Measurements from ENCODE around the gene CORO1C.
A peak's percentile ranks its signal among the peaks of the same experiment; 100 is the strongest.

The CORO1C gene

DNA sequence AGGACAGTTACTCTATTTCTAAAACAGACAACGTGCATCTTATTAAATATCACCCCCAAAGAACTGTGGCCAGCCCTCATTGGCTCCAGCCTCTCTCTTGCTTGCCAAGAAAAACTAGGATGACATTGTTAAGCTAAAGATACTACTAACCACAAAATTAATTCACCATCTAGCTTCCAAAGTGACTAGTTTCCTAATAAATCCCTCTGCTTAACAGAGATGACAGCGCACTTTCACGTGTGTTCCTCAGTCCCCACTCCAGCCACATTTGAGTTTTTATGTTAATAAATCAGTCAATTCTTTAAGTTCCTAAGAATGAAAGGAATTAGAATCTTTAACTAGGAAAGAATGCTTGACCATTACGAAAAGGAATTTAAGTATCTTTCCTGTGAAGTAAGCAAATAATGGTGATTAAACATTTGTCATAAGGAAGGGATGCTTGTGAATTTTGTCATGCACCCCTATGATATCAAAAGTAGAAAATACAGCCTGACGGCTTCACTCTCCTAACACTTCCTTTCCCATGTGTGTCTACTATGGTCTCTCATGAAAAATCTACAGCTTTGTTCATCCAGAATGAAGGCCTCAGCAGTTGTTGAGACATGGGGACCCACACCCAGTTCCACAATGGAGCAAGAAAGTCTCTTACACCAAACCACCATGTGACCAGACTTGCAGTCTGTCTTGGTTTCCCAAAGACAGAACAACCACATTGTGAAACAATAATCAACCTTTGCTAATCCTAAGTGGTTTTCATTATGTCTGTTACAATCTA, 8.1 kb downstream of the CORO1C start:
- no peak overlapping the region for H3K9ac ChIP-seq (ENCODE audit: low read length)
- H3K9me3 ChIP-seq (ENCODE audit: insufficient read depth, low read depth, low read length): no peaks in the 10 kb centered on the region
- peaks cover 2% of the 10 kb centered on the region for H3K79me1 ChIP-seq (ENCODE audit: low read length)
- WGBS (ENCODE audit: extremely low coverage, insufficient coverage, insufficient read length): no CpG with 5 or more reads among the region's 5 CpGs
- no peak overlapping the region for H2AK5ac ChIP-seq (ENCODE audit: low read length)
- no peak overlapping the region for H3K14ac ChIP-seq (ENCODE audit: low read length)
- H3K79me2 ChIP-seq (ENCODE audit: control insufficient read depth, insufficient read depth, low read length, poor library complexity): peaks cover 28% of the 10 kb centered on the region
- H3K36me3 ChIP-seq (ENCODE audit: control insufficient read depth in 1 of 2, insufficient read depth in 2 of 2, low read length in 2 of 2): no peaks in the 10 kb centered on the region
- peak in 1 of 2 donors; percentile 78 for DNase-seq
- H3K27ac ChIP-seq (ENCODE audit: low read depth, low read length): no peak overlapping the region
- no peak overlapping the region for H3K23ac ChIP-seq (ENCODE audit: low read length)
- no peak overlapping the region for H4K91ac ChIP-seq (ENCODE audit: low read depth, low read length)
- no peak overlapping the region for H4K8ac ChIP-seq (ENCODE audit: low read depth, low read length)
- H2BK12ac ChIP-seq (ENCODE audit: low read length): no peak overlapping the region
- no peak overlapping the region for H3K4me3 ChIP-seq (ENCODE audit: low read depth, low read length)
- H3K4ac ChIP-seq (ENCODE audit: low read depth, low read length): peak overlapping the region; percentile 95
- H3K18ac ChIP-seq (ENCODE audit: low read length): no peak overlapping the region
- no peak overlapping the region for H2BK5ac ChIP-seq (ENCODE audit: low read depth, low read length, poor library complexity)
- no peak overlapping the region for H4K12ac ChIP-seq (ENCODE audit: low read depth, low read length)
- H3K4me2 ChIP-seq (ENCODE audit: low read length): no peak overlapping the region
- H2AFZ ChIP-seq (ENCODE audit: insufficient read depth, low read length, poor library complexity): no peak overlapping the region
- no peak overlapping the region for H2BK120ac ChIP-seq (ENCODE audit: insufficient read depth, low read length, poor library complexity)
- H3K27me3 ChIP-seq (ENCODE audit: insufficient read depth, low read length): no peaks in the 10 kb centered on the region
- peaks cover 12 to 14% of the 10 kb centered on the region in 2 experiments for H3K4me1 ChIP-seq (ENCODE audit: control insufficient read depth in 1 of 2, insufficient read depth in 2 of 2, low read length in 2 of 2)

DNA sequence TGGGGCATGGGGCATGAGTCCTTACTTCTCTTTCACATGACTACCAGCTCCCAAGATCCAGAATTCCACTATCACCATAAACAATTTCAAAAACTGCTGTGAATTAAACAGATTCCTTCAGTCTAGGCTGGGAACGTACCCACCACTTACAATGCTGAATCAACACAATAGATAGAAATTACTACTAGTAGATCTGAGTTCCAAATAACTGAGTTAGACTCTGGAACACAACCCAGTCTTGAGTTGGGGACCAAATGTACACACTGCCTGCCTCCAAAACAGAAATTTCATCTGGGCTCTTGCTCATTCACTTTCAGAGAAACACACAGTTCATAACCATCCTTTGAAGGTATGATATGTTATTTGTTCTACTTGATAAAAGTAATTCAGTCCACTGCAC, 8.9 kb downstream of the CORO1C start:
- H2AK5ac ChIP-seq (ENCODE audit: low read length): no peak overlapping the region
- H4K91ac ChIP-seq (ENCODE audit: low read depth, low read length): no peak overlapping the region
- peak overlapping the region; percentile 68 for H3K4ac ChIP-seq (ENCODE audit: low read depth, low read length)
- no peak overlapping the region for H2BK120ac ChIP-seq (ENCODE audit: insufficient read depth, low read length, poor library complexity)
- H3K23ac ChIP-seq (ENCODE audit: low read length): peak overlapping the region; percentile 91
- peak overlapping the region; percentile 63 for H3K9ac ChIP-seq (ENCODE audit: low read length)
- H3K4me2 ChIP-seq (ENCODE audit: low read length): peak overlapping the region; percentile 23
- H3K36me3 ChIP-seq (ENCODE audit: control insufficient read depth in 1 of 2, insufficient read depth in 2 of 2, low read length in 2 of 2): peaks cover 0 to 1% of the 10 kb centered on the region in 2 experiments
- no CpG with 5 or more reads among the region's 1 CpG for WGBS (ENCODE audit: extremely low coverage, insufficient coverage, insufficient read length)
- H3K79me1 ChIP-seq (ENCODE audit: low read length): peaks cover 2% of the 10 kb centered on the region
- H2AFZ ChIP-seq (ENCODE audit: insufficient read depth, low read length, poor library complexity): no peak overlapping the region
- peaks cover 28% of the 10 kb centered on the region for H3K79me2 ChIP-seq (ENCODE audit: control insufficient read depth, insufficient read depth, low read length, poor library complexity)
- no peaks in the 10 kb centered on the region for H3K27me3 ChIP-seq (ENCODE audit: insufficient read depth, low read length)
- H3K4me3 ChIP-seq (ENCODE audit: low read depth, low read length): no peak overlapping the region
- H2BK12ac ChIP-seq (ENCODE audit: low read length): no peak overlapping the region
- no peak overlapping the region for H3K14ac ChIP-seq (ENCODE audit: low read length)
- peak overlapping the region; percentile 26 for H2BK5ac ChIP-seq (ENCODE audit: low read depth, low read length, poor library complexity)
- peak overlapping the region; percentile 22 for H4K8ac ChIP-seq (ENCODE audit: low read depth, low read length)
- peaks cover 12 to 14% of the 10 kb centered on the region in 2 experiments for H3K4me1 ChIP-seq (ENCODE audit: control insufficient read depth in 1 of 2, insufficient read depth in 2 of 2, low read length in 2 of 2)
- peak overlapping the region; percentile 84 for H3K27ac ChIP-seq (ENCODE audit: low read depth, low read length)
- no peak for DNase-seq
- no peaks in the 10 kb centered on the region for H3K9me3 ChIP-seq (ENCODE audit: insufficient read depth, low read depth, low read length)
- H3K18ac ChIP-seq (ENCODE audit: low read length): no peak overlapping the region
- H4K12ac ChIP-seq (ENCODE audit: low read depth, low read length): no peak overlapping the region

DNA sequence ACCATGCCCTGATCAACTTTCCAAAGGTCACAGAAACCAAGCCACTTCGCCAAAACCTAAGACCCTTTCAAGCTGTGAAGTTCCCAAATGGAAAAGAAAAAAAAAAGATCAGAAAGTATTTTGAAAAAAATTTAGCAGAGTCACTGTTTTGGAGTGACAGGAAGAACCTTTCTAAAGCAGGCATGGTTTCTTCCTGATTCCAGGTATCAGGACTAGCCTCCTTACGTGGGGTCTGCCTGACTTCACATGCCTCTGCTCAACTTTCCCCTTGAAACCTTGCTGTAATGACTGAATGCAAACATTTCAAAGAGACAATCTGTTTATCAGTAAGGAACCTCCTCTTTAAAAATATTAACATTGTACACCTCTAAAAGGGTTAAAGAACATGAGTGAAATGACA, 9.5 kb downstream of the CORO1C start:
- no peak for DNase-seq
- no peak overlapping the region for H3K9ac ChIP-seq (ENCODE audit: low read length)
- H3K23ac ChIP-seq (ENCODE audit: low read length): no peak overlapping the region
- H3K79me2 ChIP-seq (ENCODE audit: control insufficient read depth, insufficient read depth, low read length, poor library complexity): peaks cover 28% of the 10 kb centered on the region
- no CpG with 5 or more reads among the region's 2 CpGs for WGBS (ENCODE audit: extremely low coverage, insufficient coverage, insufficient read length)
- no peak overlapping the region for H4K12ac ChIP-seq (ENCODE audit: low read depth, low read length)
- no peaks in the 10 kb centered on the region for H3K9me3 ChIP-seq (ENCODE audit: insufficient read depth, low read depth, low read length)
- peaks cover 1 to 4% of the 10 kb centered on the region in 2 experiments for H3K36me3 ChIP-seq (ENCODE audit: control insufficient read depth in 1 of 2, insufficient read depth in 2 of 2, low read length in 2 of 2)
- no peak overlapping the region for H2BK5ac ChIP-seq (ENCODE audit: low read depth, low read length, poor library complexity)
- H4K91ac ChIP-seq (ENCODE audit: low read depth, low read length): no peak overlapping the region
- H2BK12ac ChIP-seq (ENCODE audit: low read length): no peak overlapping the region
- H2AFZ ChIP-seq (ENCODE audit: insufficient read depth, low read length, poor library complexity): no peak overlapping the region
- H3K4ac ChIP-seq (ENCODE audit: low read depth, low read length): peak overlapping the region; percentile 77
- H4K8ac ChIP-seq (ENCODE audit: low read depth, low read length): no peak overlapping the region
- H3K4me2 ChIP-seq (ENCODE audit: low read length): no peak overlapping the region
- no peak overlapping the region for H3K14ac ChIP-seq (ENCODE audit: low read length)
- H3K18ac ChIP-seq (ENCODE audit: low read length): no peak overlapping the region
- H3K79me1 ChIP-seq (ENCODE audit: low read length): peaks cover 2% of the 10 kb centered on the region
- H3K27me3 ChIP-seq (ENCODE audit: insufficient read depth, low read length): no peaks in the 10 kb centered on the region
- no peak overlapping the region for H3K4me3 ChIP-seq (ENCODE audit: low read depth, low read length)
- peak overlapping the region; percentile 84 for H3K27ac ChIP-seq (ENCODE audit: low read depth, low read length)
- peaks cover 11 to 15% of the 10 kb centered on the region in 2 experiments for H3K4me1 ChIP-seq (ENCODE audit: control insufficient read depth in 1 of 2, insufficient read depth in 2 of 2, low read length in 2 of 2)
- H2AK5ac ChIP-seq (ENCODE audit: low read length): no peak overlapping the region
- H2BK120ac ChIP-seq (ENCODE audit: insufficient read depth, low read length, poor library complexity): no peak overlapping the region

DNA sequence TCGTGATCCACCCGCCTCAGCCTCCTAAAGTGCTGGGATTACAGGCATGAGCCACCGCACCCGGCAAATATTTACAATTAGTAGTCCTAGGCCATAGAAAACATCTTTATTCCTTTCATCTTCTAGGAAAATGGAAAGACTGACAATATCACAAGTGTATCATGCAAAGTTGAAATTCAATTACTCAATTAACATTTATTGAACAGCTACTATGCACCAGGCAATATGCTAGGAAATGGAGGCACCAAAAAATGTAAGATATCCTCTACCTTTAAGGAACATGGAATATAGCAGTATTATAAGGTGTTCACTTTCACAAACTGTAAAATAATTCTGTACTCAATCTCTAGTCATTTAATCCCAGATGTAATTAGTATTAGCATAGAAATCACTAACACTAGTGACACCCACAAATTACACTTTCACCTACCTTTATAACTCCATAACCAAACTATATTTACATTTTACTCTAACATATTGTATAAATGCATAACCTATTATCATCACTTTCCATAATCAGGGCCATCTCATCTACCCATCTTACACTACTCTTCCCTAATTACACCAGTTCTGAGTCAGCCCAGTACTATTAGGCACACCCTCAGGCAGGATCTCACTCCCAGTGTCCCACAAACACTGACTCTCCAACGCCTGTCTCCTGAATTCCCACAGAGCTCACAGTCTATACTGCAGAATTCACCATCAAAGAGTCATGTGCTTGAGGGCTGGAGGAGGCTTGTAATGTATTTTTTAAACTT, 10.4 kb downstream of the CORO1C start:
- H3K36me3 ChIP-seq (ENCODE audit: control insufficient read depth in 1 of 2, insufficient read depth in 2 of 2, low read length in 2 of 2): peaks cover 3 to 6% of the 10 kb centered on the region in 2 experiments
- peak overlapping the region; percentile 85 for H3K4ac ChIP-seq (ENCODE audit: low read depth, low read length)
- no peak overlapping the region for H2BK120ac ChIP-seq (ENCODE audit: insufficient read depth, low read length, poor library complexity)
- no peak overlapping the region for H4K8ac ChIP-seq (ENCODE audit: low read depth, low read length)
- H3K9me3 ChIP-seq (ENCODE audit: insufficient read depth, low read depth, low read length): no peaks in the 10 kb centered on the region
- no CpG with 5 or more reads among the region's 5 CpGs for WGBS (ENCODE audit: extremely low coverage, insufficient coverage, insufficient read length)
- H3K79me1 ChIP-seq (ENCODE audit: low read length): peaks cover 2% of the 10 kb centered on the region
- no peak overlapping the region for H4K91ac ChIP-seq (ENCODE audit: low read depth, low read length)
- no peak overlapping the region for H3K18ac ChIP-seq (ENCODE audit: low read length)
- H3K14ac ChIP-seq (ENCODE audit: low read length): no peak overlapping the region
- H2BK12ac ChIP-seq (ENCODE audit: low read length): no peak overlapping the region
- H2BK5ac ChIP-seq (ENCODE audit: low read depth, low read length, poor library complexity): no peak overlapping the region
- peaks cover 27% of the 10 kb centered on the region for H3K79me2 ChIP-seq (ENCODE audit: control insufficient read depth, insufficient read depth, low read length, poor library complexity)
- H3K27me3 ChIP-seq (ENCODE audit: insufficient read depth, low read length): no peaks in the 10 kb centered on the region
- DNase-seq: peak; percentile 63 to 77
- peaks cover 12 to 15% of the 10 kb centered on the region in 2 experiments for H3K4me1 ChIP-seq (ENCODE audit: control insufficient read depth in 1 of 2, insufficient read depth in 2 of 2, low read length in 2 of 2)
- H3K23ac ChIP-seq (ENCODE audit: low read length): no peak overlapping the region
- no peak overlapping the region for H2AFZ ChIP-seq (ENCODE audit: insufficient read depth, low read length, poor library complexity)
- no peak overlapping the region for H3K27ac ChIP-seq (ENCODE audit: low read depth, low read length)
- no peak overlapping the region for H4K12ac ChIP-seq (ENCODE audit: low read depth, low read length)
- no peak overlapping the region for H3K4me3 ChIP-seq (ENCODE audit: low read depth, low read length)
- no peak overlapping the region for H2AK5ac ChIP-seq (ENCODE audit: low read length)
- H3K4me2 ChIP-seq (ENCODE audit: low read length): no peak overlapping the region
- no peak overlapping the region for H3K9ac ChIP-seq (ENCODE audit: low read length)
